Cardiac muscle cell (in vitro differentiated cells and primary cell): ENCODE data around the gene JAGN1. TPM values are rescaled to one million over a fixed set of nuclear protein-coding genes. Genes with fewer than 3 reads are reported as not detected.
"Not testable (repeated sequence)": the region's sequence is repeated elsewhere in the genome, so short reads cannot be mapped to it uniquely, and the experiment has no call there.

ENCODE experiments used
- DNase-seq, 2 donors: peaks; one replicate each; pipeline versions ENCODE4 v3.0.0 to v3.0.0-alpha.2; 2010 to 2017; ENCODE audit warnings: low read depth in 1 of 2, low spot score in 1 of 2
- H3K27ac ChIP-seq: fragments of 200-600 bp; sonication (generic); 2 replicates; pipeline ENCODE4 v1.5.1; 2016
- H3K27me3 ChIP-seq: fragments of 200-600 bp; sonication (generic); 2 replicates; pipeline ENCODE4 v1.6.0; 2016; ENCODE audit warnings: control low read depth
- H3K36me3 ChIP-seq: fragments of 200-600 bp; sonication (generic); 2 replicates; pipeline ENCODE4 v1.5.1; 2016; ENCODE audit warnings: control low read depth
- H3K4me1 ChIP-seq: fragments of 200-600 bp; sonication (generic); 2 replicates; pipeline ENCODE4 v1.8.1; 2017; ENCODE audit warnings: low read depth, mild to moderate bottlenecking, mixed run types
- H3K4me3 ChIP-seq: fragments of 200-600 bp; sonication (generic); 2 replicates; pipeline ENCODE4 v1.5.1; 2016; ENCODE audit warnings: mild to moderate bottlenecking
- H3K9me3 ChIP-seq: fragments of 200-600 bp; sonication (generic); 2 replicates; pipeline ENCODE4 v1.5.1; 2017; ENCODE audit warnings: low read depth, mild to moderate bottlenecking, control low read depth
- CTCF ChIP-seq: IDR thresholded peaks from 2 replicates; pipeline ENCODE4 v1.5.1; 2012; ENCODE audit warnings: low read depth, mild to moderate bottlenecking, low read length
- polyA plus RNA-seq: library from polyadenylated mRNA; unstranded; fragments of >200 nt; fragmentation: Nextera tagmentation; extraction: Ambion mirVana; gene quantifications from 2 replicates; pipeline ENCODE4 v1.2.1, GENCODE V29; 2016
- total RNA-seq: library from RNA; depleted of rRNA; stranded (reverse); fragments of >200 nt; gene quantifications from 2 replicates; pipeline ENCODE4 v1.2.3, GENCODE V29; 2016

The JAGN1 gene
- total and polyA plus RNA-seq, 2 experiments from 2014 or later: 50.6 to 58.0 TPM

- no peaks in the 10 kb centered on the region for H3K9me3 ChIP-seq
- no peaks in the 10 kb centered on the region for H3K36me3 ChIP-seq
- TF ChIP-seq CTCF: no peak
- H3K27ac ChIP-seq: no peak overlapping the region
- DNase-seq: peak in 1 of 2 donors; percentile 61
- no peaks in the 10 kb centered on the region for H3K27me3 ChIP-seq
- peaks cover 15% of the 10 kb centered on the region for H3K4me1 ChIP-seq
- no peak overlapping the region for H3K4me3 ChIP-seq
Observed at GRCh38 chr3:9866639-9867038, 23.8 kb upstream of the JAGN1 start.

- Histone ChIP-seq H3K4me3 (no peak overlapping the region), H3K4me1 (peaks cover 15% of the 10 kb centered on the region), H3K27ac (no peak overlapping the region), H3K9me3 (no peaks in the 10 kb centered on the region), H3K27me3 (no peaks in the 10 kb centered on the region), H3K36me3 (no peaks in the 10 kb centered on the region)
- no peak for DNase-seq
- TF ChIP-seq CTCF: no peak
Observed at GRCh38 chr3:9867106-9867505, 23.3 kb upstream of the JAGN1 start.

GRCh38 chr3:9869955-9870354, 20.5 kb upstream of the JAGN1 start:
- no peak for DNase-seq
- Histone ChIP-seq H3K4me1 (peaks cover 4% of the 10 kb centered on the region), H3K9me3 (no peaks in the 10 kb centered on the region), H3K4me3 (no peak overlapping the region), H3K27ac (no peak overlapping the region), H3K27me3 (no peaks in the 10 kb centered on the region), H3K36me3 (no peaks in the 10 kb centered on the region)
- TF ChIP-seq CTCF: no peak

GRCh38 chr3:9870978-9871377, 19.4 kb upstream of the JAGN1 start:
- H3K9me3 ChIP-seq: no peaks in the 10 kb centered on the region
- H3K4me1 ChIP-seq: no peaks in the 10 kb centered on the region
- peak in 1 of 2 donors; percentile 67 for DNase-seq
- H3K27ac ChIP-seq: no peak overlapping the region
- no peaks in the 10 kb centered on the region for H3K27me3 ChIP-seq
- no peak for TF ChIP-seq CTCF
- no peaks in the 10 kb centered on the region for H3K36me3 ChIP-seq
- no peak overlapping the region for H3K4me3 ChIP-seq

GRCh38 chr3:9872067-9872466, 18.3 kb upstream of the JAGN1 start:
- not testable (repeated sequence) for H3K27ac ChIP-seq, DNase-seq, H3K4me1 ChIP-seq, H3K27me3 ChIP-seq, H3K36me3 ChIP-seq, H3K9me3 ChIP-seq, H3K4me3 ChIP-seq

- no peaks in the 10 kb centered on the region for H3K27me3 ChIP-seq
- no peaks in the 10 kb centered on the region for H3K9me3 ChIP-seq
- DNase-seq: no peak
- TF ChIP-seq CTCF: no peak
- no peak overlapping the region for H3K4me3 ChIP-seq
- H3K36me3 ChIP-seq: no peaks in the 10 kb centered on the region
- H3K4me1 ChIP-seq: no peaks in the 10 kb centered on the region
- no peak overlapping the region for H3K27ac ChIP-seq
Observed at GRCh38 chr3:9875448-9875847, 15.0 kb upstream of the JAGN1 start.

- not testable (repeated sequence) for DNase-seq, H3K27ac ChIP-seq, H3K27me3 ChIP-seq, H3K36me3 ChIP-seq, H3K9me3 ChIP-seq, H3K4me3 ChIP-seq, H3K4me1 ChIP-seq
Observed at GRCh38 chr3:9876255-9876654, 14.2 kb upstream of the JAGN1 start.
